GM06990 (cell line): Measurements from ENCODE around the gene TBX15.
"Not testable (repeated sequence)": the region's sequence is repeated elsewhere in the genome, so short reads cannot be mapped to it uniquely, and the experiment has no call there.

Experiments
- DNase-seq: peaks from one replicate; pipeline ENCODE4 v3.0.0-alpha.2; 2011; ENCODE audit not compliant: insufficient read length; ENCODE audit errors: extremely low read depth
- H3K27me3 ChIP-seq: replicated peaks from 2 replicates; pipeline ENCODE4 v1.6.0; 2011; ENCODE audit warnings: low read length; ENCODE audit not compliant: control insufficient read depth, insufficient read depth
- H3K36me3 ChIP-seq: 2 replicates; pipeline ENCODE4 v1.5.1; 2011; ENCODE audit warnings: low read length; ENCODE audit not compliant: control insufficient read depth, insufficient read depth
- H3K4me3 ChIP-seq: replicated peaks from 2 replicates; pipeline ENCODE4 v1.5.1; 2011; ENCODE audit warnings: low read depth, mild to moderate bottlenecking, control low read depth, low read length
- TF ChIP-seq, protein P1 (sequence below): IDR thresholded peaks from 2 replicates; pipeline ENCODE4 v1.5.1; 2011; ENCODE audit warnings: low read length, control low read depth, mild to moderate bottlenecking, inconsistent platforms; ENCODE audit not compliant: insufficient read depth, poor library complexity, severe bottlenecking

TBX15 gene

DNA sequence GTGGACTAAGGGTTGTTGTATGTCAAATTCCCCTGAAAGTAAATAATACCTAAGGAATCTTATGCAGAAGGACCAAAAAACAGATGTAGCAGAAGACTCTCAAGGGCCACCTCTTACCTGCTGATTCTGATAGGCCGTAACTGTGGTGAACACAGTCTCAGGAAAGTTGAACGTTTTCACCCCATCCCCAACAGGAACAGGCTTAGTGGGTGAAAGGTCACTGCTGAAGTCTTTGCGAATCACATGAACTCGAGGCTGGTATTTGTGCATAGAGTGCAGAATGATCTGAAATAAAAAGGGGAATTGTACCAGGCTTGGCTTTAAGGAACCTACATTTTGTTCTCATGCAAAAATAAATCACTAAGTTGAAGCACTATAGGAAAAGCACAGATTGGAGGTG lies 64.8 kb downstream of the TBX15 start:
- no peak for DNase-seq
- TF ChIP-seq, protein P1, sequence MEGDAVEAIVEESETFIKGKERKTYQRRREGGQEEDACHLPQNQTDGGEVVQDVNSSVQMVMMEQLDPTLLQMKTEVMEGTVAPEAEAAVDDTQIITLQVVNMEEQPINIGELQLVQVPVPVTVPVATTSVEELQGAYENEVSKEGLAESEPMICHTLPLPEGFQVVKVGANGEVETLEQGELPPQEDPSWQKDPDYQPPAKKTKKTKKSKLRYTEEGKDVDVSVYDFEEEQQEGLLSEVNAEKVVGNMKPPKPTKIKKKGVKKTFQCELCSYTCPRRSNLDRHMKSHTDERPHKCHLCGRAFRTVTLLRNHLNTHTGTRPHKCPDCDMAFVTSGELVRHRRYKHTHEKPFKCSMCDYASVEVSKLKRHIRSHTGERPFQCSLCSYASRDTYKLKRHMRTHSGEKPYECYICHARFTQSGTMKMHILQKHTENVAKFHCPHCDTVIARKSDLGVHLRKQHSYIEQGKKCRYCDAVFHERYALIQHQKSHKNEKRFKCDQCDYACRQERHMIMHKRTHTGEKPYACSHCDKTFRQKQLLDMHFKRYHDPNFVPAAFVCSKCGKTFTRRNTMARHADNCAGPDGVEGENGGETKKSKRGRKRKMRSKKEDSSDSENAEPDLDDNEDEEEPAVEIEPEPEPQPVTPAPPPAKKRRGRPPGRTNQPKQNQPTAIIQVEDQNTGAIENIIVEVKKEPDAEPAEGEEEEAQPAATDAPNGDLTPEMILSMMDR, result no peak
- H3K4me3 ChIP-seq, result no peak overlapping the region
- H3K27me3 ChIP-seq, result no peaks in the 10 kb centered on the region
- H3K36me3 ChIP-seq, result no peaks in the 10 kb centered on the region

DNA sequence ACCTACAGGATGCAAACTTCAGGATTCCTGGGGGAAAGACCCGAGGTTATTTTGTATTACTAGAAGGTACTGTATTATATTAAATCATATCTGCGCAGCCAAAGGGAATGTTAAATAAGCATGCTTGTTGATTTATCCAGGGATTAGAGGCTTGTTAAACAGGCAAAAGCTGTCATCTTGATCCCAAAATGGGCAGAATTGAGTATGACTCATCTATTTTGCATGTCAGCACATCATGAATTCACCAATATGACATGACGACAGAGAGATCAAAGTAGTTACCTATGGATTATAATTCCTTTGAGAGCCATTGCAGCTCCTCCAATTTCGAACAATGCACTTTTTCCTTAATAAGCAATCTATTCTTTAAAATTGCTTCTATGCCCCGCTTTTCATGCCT lies 66.1 kb downstream of the TBX15 start:
- H3K36me3 ChIP-seq, result no peaks in the 10 kb centered on the region
- DNase-seq, result no peak
- no peaks in the 10 kb centered on the region for H3K27me3 ChIP-seq
- no peak overlapping the region for H3K4me3 ChIP-seq
- TF ChIP-seq, protein P1, result no peak

DNA sequence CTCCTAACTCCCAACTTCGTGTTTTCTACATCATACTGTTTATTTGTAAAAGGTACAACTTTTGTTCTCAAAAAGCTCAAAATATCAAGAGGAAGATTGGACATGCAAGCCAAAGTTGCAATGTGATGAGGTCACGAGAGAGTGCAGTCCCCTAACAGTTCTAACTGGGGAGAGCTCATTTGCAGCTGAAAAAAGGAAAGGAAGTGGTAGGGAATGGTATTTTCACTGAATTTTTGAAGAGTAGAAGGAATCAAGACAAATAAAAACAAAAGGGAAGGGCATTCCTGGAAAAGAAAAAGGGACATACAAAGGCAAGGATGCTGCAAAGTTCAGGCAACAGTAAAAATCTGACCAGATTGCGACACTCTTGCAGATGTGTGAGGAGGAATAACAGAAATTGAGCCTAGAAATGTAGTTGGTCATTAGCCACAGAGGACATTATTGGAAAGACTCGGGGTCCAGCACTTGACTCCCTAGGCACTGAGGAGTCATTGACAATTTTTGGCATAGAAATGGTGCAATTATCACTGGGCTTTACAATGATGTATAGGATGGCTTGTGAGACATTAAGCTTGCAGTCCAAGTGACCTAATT lies 67.9 kb downstream of the TBX15 start:
- DNase-seq, result no peak
- TF ChIP-seq, protein P1, result no peak
- Histone ChIP-seq H3K36me3 (no peaks in the 10 kb centered on the region), H3K27me3 (no peaks in the 10 kb centered on the region), H3K4me3 (no peak overlapping the region)

DNA sequence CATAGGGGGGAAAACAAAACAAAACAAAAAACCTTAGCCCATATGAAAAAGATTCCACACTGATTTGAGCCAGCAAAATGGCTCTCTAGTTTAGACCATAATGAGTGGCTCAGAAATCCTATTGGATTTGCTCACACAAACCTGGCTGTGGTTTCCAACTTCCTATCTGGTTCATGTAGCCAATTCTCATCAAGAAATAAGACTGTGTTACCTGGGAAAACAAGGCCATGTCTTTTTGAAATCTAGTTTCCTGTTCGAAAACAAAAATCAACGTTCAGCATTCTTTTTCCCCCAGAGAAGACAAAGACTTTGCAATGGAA lies 69.2 kb downstream of the TBX15 start:
- Histone ChIP-seq H3K27me3 (no peaks in the 10 kb centered on the region), H3K4me3 (no peak overlapping the region), H3K36me3 (no peaks in the 10 kb centered on the region)
- no peak for DNase-seq
- TF ChIP-seq, protein P1, result no peak

DNA sequence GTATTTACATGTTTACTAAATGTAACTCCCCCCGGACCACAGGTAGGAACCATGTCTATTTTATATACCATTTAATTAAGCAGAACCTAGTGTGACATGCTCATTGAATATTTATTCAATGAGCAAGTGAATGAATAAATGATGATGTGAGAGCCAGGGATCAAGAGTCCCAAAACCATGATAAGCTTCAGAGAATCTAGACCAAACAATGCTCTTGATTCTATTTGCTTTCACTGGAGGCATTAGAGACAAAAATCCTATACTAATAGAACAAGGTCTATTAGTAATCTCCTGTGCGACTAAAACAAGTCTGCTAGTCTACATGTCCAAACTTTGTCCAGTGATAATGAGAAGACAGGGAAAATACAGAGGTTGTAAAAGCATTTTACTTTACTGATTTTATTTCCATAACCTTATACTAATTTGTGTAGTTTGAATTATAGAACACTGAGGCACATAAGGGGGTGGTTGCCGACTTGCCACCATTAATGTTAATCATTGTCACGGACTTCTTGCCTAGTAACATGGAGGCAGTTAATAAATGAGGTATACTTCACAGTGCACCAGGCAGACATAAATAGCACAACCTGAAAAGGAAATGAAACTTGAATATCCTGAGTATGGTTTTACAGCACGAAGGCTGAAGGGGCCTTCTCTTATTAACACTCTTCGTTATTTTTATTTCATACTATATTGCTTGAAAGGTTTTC lies 69.8 kb downstream of the TBX15 start:
- Histone ChIP-seq H3K4me3 (no peak overlapping the region), H3K36me3 (no peaks in the 10 kb centered on the region), H3K27me3 (no peaks in the 10 kb centered on the region)
- TF ChIP-seq, protein P1, result no peak
- DNase-seq, result no peak

DNA sequence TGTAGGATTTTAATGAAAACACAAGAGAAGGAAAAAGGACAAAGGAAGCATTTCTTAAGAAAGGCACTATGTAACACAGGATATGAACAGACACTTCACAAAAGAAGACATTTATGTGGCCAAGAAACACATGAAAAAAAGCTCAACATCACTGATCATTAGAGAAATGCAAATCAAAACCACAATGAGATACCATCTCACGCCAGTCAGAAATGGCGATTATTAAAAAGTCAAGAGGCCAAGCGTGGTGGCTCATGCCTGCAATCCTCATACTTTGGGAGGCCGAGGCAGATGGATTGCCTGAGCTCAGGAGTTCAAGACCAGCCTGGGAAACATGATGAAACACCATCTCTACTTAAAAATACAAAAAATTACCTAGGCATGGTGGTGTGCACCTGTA lies 71.8 kb downstream of the TBX15 start:
- not testable (repeated sequence) for DNase-seq, H3K27me3 ChIP-seq, H3K4me3 ChIP-seq, H3K36me3 ChIP-seq
